ENCODE results near the gene HPCAL1. TPM values are rescaled to one million over a fixed set of nuclear protein-coding genes. Genes with fewer than 3 reads are reported as not detected.

Gene HPCAL1
- total RNA-seq, 1 donor, result 34.4 TPM

DNA sequence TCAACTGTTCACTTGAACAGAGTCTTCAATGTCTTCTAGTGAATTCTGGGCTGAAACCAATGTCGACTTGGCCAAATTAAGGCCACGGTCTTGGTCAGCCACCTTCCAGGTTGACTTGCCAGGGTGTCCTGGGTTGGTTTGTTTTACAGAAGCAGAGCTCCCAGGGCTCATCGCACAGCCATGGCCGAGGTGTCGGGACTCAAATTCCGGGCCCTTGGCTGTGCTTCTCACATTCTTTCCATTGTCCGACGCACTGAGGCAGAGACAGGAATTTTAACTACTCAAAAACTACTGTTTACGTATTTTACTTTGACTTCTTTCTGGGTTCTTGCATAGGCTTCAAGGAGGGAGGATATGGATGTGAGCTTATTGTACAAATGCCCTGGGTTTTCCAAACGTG, 51.7 kb downstream of the HPCAL1 start:
- TF ChIP-seq, protein P1, sequence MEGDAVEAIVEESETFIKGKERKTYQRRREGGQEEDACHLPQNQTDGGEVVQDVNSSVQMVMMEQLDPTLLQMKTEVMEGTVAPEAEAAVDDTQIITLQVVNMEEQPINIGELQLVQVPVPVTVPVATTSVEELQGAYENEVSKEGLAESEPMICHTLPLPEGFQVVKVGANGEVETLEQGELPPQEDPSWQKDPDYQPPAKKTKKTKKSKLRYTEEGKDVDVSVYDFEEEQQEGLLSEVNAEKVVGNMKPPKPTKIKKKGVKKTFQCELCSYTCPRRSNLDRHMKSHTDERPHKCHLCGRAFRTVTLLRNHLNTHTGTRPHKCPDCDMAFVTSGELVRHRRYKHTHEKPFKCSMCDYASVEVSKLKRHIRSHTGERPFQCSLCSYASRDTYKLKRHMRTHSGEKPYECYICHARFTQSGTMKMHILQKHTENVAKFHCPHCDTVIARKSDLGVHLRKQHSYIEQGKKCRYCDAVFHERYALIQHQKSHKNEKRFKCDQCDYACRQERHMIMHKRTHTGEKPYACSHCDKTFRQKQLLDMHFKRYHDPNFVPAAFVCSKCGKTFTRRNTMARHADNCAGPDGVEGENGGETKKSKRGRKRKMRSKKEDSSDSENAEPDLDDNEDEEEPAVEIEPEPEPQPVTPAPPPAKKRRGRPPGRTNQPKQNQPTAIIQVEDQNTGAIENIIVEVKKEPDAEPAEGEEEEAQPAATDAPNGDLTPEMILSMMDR (IDR thresholded peaks at IDR 0.05; ENCODE audit: insufficient read depth, low read length), result no peak
- DNase-seq (ENCODE audit: low read depth), result no peak

DNA sequence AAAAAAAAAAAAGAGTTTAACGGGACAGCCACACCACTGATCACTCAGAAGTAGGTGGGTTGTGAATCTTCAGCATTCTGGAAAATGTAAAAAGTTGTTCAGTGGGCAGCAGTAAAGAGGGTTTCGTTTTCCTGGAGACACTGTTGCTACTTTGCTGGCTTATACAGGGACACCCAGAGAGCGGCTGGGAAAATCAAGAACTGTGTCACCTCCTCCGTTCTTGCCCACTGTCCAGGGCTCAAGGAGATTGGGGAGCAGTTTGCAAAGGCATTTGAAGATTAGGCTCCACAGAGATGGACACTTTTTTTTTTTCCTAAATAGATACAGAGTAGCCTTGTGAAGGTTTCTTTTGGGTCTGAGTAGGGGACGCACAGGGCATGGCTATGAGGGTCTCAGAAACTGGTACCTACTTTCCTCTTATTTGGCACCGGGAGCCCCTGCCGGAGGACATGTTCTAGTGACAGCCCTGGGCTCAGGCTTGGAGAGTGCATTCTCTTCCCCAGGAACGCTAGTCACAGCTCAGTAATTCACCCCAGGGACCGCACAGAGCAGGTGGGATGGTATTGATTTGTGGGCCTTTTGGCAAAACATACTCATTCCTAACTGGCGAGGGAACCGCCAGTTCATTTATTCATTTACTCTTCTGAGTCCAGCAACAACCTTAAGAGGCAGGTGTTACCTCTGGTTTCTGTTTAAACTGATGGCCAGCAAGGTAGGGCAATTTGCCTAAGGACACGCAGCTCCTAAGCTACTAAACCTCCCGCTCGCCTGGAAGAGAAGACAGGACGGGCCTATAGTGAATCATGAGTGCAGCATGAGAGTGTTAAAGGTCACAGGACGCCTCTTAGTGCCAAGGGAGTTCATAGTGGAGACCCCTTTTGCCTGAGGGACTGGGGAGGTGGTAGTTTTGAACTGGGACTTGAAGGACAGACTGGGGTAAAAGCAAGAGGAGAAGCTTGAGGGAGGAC, 53.1 kb downstream of the HPCAL1 start:
- no peak overlapping the region for H3K4me3 ChIP-seq (ENCODE audit: low read depth, low read length)
- TF ChIP-seq, protein P1 (IDR thresholded peaks at IDR 0.05; ENCODE audit: insufficient read depth, low read length), result no peak
- no peak for DNase-seq (ENCODE audit: low read depth)

More for the DNA sequence above, 51.7 kb downstream of the HPCAL1 start:
- no peak overlapping the region for H3K4me3 ChIP-seq (ENCODE audit: low read depth, low read length)

DNA sequence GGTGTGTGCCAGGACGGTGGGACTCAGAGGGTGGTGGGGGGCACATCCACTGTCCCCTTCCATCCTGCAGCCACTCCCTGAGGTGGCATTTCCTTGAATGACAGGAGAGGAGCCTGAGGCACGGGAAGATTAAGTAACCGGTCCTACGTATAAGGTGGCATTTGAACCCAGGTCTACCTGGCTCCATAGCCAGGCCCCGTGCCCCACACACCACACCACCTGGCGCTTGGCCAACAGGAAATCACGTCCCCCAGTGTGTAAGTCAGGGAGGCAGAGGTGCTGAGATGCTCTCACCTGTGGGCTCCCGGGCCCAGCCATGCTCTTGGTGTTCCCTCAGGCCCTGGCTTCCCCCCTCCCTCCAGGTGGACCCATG, 53.7 kb downstream of the HPCAL1 start:
- TF ChIP-seq, protein P1 (IDR thresholded peaks at IDR 0.05; ENCODE audit: insufficient read depth, low read length), result no peak
- DNase-seq (ENCODE audit: low read depth), result no peak
- H3K4me3 ChIP-seq (ENCODE audit: low read depth, low read length), result no peak overlapping the region

- DNase-seq (ENCODE audit: low read depth), result no peak
- H3K4me3 ChIP-seq (ENCODE audit: low read depth, low read length), result no peak overlapping the region
- TF ChIP-seq, protein P1 (IDR thresholded peaks at IDR 0.05; ENCODE audit: insufficient read depth, low read length), result no peak
These were observed 54.8 kb downstream of the HPCAL1 start for GRCh38 chr2:10357193-10358169.

- no peak for DNase-seq (ENCODE audit: low read depth)
- TF ChIP-seq, protein P1 (IDR thresholded peaks at IDR 0.05; ENCODE audit: insufficient read depth, low read length), result no peak
- H3K4me3 ChIP-seq (ENCODE audit: low read depth, low read length), result no peak overlapping the region
These were observed 56.5 kb downstream of the HPCAL1 start for GRCh38 chr2:10359246-10359645.

DNA sequence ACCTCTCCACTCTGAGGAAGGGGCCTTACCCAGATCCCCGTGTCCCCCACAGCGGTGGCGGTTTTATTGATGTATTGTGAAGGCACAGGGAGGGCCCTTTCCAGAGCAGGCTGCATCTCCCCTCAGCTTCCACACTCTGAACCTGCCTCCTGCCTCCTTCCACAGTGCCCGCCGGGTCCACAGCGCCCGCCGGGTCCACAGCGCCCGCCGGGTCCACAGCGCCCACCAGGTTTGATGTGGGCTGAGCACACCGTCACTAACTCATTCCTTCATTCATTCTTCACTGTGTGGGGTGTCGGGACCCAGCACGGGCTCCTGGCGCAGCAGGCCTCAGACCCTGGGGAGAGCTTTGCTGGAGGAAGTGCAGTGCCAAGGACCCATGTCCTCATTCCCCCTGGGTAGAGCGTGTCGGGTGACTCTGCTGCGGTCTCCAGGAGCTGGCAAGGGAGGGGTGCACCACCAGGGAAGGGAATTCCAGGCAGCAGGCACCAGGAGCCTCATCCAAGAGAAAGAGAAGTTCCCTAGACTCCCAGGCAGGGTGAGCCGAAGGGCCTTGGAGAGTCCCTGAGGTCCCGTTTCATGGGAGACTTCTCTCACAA, 57.1 kb downstream of the HPCAL1 start:
- TF ChIP-seq, protein P1 (IDR thresholded peaks at IDR 0.05; ENCODE audit: insufficient read depth, low read length), result no peak
- no peak overlapping the region for H3K4me3 ChIP-seq (ENCODE audit: low read depth, low read length)
- DNase-seq (ENCODE audit: low read depth), result no peak

All from fibroblast of the aortic adventitia (primary cell).